ENCODE results near the gene SCYGR3.

SCYGR3 gene

GRCh38 chr2:227610123-227610522 lies 4.5 kb downstream of the SCYGR3 start:
- no peak overlapping the region for H3K4me3 ChIP-seq (ENCODE audit: low read length)
- H2AFZ ChIP-seq (ENCODE audit: low read depth, low read length) = no peak overlapping the region
- H3K4me1 ChIP-seq (ENCODE audit: low read length) = peaks cover 40% of the 10 kb centered on the region
- H3K9me3 ChIP-seq (ENCODE audit: insufficient read depth, low read length) = no peaks in the 10 kb centered on the region
- H4K20me1 ChIP-seq (ENCODE audit: insufficient read depth, low read length) = no peaks in the 10 kb centered on the region
- H3K27me3 ChIP-seq (ENCODE audit: low read depth, low read length) = peaks cover 4% of the 10 kb centered on the region; the same call in 1 of the 2 replicates
- H3K4me2 ChIP-seq (ENCODE audit: low read length) = peak overlapping the region; percentile 14; the same call in 1 of the 2 replicates
- H3K79me2 ChIP-seq (ENCODE audit: low read length) = no peaks in the 10 kb centered on the region
- H3K27ac ChIP-seq (ENCODE audit: low read length) = no peak overlapping the region
- H3K9ac ChIP-seq (ENCODE audit: low read length) = no peak overlapping the region
- no peak for TF ChIP-seq CTCF (IDR thresholded peaks at IDR 0.05; ENCODE audit: low read depth, low read length)
- TF ChIP-seq EZH2phosphoT487 (IDR thresholded peaks at IDR 0.05; ENCODE audit: low read depth) = no peak
- no peaks in the 10 kb centered on the region for H3K36me3 ChIP-seq (replicated peaks; ENCODE audit: low read depth, low read length)

- Histone ChIP-seq H3K9me3 (ENCODE audit: insufficient read depth, low read length) (no peaks in the 10 kb centered on the region), H2AFZ (ENCODE audit: low read depth, low read length) (no peak overlapping the region), H3K4me2 (ENCODE audit: low read length) (peak overlapping the region; percentile 34), H3K27me3 (ENCODE audit: low read depth, low read length) (no peaks in the 10 kb centered on the region), H3K4me3 (ENCODE audit: low read length) (0 out of 2 replicates have a peak overlapping the region, but pooled peaks have one; percentile 18), H3K9ac (ENCODE audit: low read length) (no peak overlapping the region), H3K36me3 (replicated peaks; ENCODE audit: low read depth, low read length) (no peaks in the 10 kb centered on the region), H4K20me1 (ENCODE audit: insufficient read depth, low read length) (no peaks in the 10 kb centered on the region), H3K4me1 (ENCODE audit: low read length) (peaks cover 34% of the 10 kb centered on the region), H3K79me2 (ENCODE audit: low read length) (no peaks in the 10 kb centered on the region), H3K27ac (ENCODE audit: low read length) (no peak overlapping the region)
- no peak for TF ChIP-seq EZH2phosphoT487 (IDR thresholded peaks at IDR 0.05; ENCODE audit: low read depth)
- TF ChIP-seq CTCF (IDR thresholded peaks at IDR 0.05; ENCODE audit: low read depth, low read length) = no peak
Observed at GRCh38 chr2:227608561-227609338, 5.9 kb downstream of the SCYGR3 start.

DNA sequence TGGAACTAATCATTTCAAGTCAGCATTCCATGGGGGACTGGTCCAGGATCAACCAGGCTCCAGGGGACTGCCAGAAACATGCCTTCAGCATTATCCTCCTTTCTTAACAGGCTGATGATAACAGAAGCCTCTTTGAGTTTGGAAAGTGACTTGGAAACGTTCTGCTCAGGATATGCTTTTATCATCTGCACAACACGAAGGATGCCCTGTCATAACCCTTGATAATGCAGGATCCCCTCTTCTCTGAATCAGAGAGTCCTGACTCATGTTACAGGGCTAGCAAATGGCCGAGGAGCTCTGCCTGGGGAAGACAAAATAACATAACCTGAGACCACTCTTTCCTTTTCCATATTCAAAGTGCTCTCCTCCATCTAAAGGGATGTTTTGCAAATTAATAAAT lies 6.7 kb downstream of the SCYGR3 start:
- Histone ChIP-seq H2AFZ (ENCODE audit: low read depth, low read length) (no peak overlapping the region), H3K9ac (ENCODE audit: low read length) (no peak overlapping the region), H3K4me3 (ENCODE audit: low read length) (no peak overlapping the region), H3K9me3 (ENCODE audit: insufficient read depth, low read length) (no peaks in the 10 kb centered on the region), H3K79me2 (ENCODE audit: low read length) (no peaks in the 10 kb centered on the region), H3K27me3 (ENCODE audit: low read depth, low read length) (no peaks in the 10 kb centered on the region), H4K20me1 (ENCODE audit: insufficient read depth, low read length) (no peaks in the 10 kb centered on the region), H3K4me1 (ENCODE audit: low read length) (peaks cover 26% of the 10 kb centered on the region), H3K4me2 (ENCODE audit: low read length) (0 out of 2 replicates have a peak overlapping the region, but pooled peaks have one; percentile 34), H3K27ac (ENCODE audit: low read length) (no peak overlapping the region), H3K36me3 (replicated peaks; ENCODE audit: low read depth, low read length) (no peaks in the 10 kb centered on the region)
- TF ChIP-seq CTCF (IDR thresholded peaks at IDR 0.05; ENCODE audit: low read depth, low read length) (no peak), EZH2phosphoT487 (IDR thresholded peaks at IDR 0.05; ENCODE audit: low read depth) (no peak)

DNA sequence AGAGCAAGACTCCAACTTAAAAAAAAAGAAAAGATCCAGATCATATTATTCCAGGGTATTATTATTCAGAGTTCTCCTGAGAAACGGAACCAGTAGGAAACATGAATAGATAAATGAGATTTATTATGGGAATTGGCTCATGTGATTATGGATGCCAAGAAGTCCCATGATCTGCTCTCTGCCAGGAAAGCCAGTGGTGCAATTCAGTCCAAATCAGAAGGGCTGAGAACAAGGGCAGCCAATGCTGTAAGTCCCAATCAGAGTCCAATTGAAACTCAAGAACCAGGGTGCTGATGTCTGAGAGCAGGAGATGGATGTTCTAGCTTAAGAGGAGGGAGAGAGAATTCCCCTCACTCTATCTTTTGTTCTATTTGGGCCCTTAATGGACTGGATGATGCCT lies 8.2 kb downstream of the SCYGR3 start:
- Histone ChIP-seq H3K36me3 (replicated peaks; ENCODE audit: low read depth, low read length) (no peaks in the 10 kb centered on the region), H4K20me1 (ENCODE audit: insufficient read depth, low read length) (no peaks in the 10 kb centered on the region), H3K27ac (ENCODE audit: low read length) (no peak overlapping the region), H3K4me1 (ENCODE audit: low read length) (peaks cover 22% of the 10 kb centered on the region), H2AFZ (ENCODE audit: low read depth, low read length) (no peak overlapping the region), H3K9me3 (ENCODE audit: insufficient read depth, low read length) (no peaks in the 10 kb centered on the region), H3K4me3 (ENCODE audit: low read length) (no peak overlapping the region), H3K79me2 (ENCODE audit: low read length) (no peaks in the 10 kb centered on the region), H3K27me3 (ENCODE audit: low read depth, low read length) (no peaks in the 10 kb centered on the region), H3K9ac (ENCODE audit: low read length) (no peak overlapping the region), H3K4me2 (ENCODE audit: low read length) (no peak overlapping the region)
- TF ChIP-seq EZH2phosphoT487 (IDR thresholded peaks at IDR 0.05; ENCODE audit: low read depth) (no peak), CTCF (IDR thresholded peaks at IDR 0.05; ENCODE audit: low read depth, low read length) (no peak)

Measured in OCI-LY3 (cell line).